Measurements from ENCODE around the gene LPCAT2. TPM values are rescaled to one million over a fixed set of nuclear protein-coding genes. Genes with fewer than 3 reads are reported as not detected.

The LPCAT2 gene
- total and polyA plus RNA-seq, 4 donors = 0.96 to 4.2 (median 2.7) TPM

DNA sequence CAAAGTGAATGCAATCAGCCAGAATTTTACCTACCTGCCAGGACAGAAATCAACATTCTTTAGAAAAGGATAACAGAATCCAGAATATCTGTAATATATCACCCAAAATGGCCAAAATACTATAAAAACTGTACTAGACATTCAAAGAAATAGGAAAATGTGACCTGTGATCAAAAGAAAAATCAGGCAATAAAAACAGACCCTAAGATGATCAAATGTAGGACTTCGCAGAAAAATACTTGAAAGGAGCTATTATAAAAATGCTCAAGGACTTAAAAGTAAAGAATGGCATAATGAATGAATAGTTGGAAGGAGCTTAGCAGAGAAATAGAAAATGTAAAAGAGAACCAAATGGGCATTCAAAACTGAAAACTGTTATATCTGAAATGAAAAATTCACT is 4.1 kb downstream of the LPCAT2 start:
- WGBS = 96% methylated on average over 1 of the region's 1 CpG
- no peak for TF ChIP-seq EGR1 (IDR thresholded peaks at IDR 0.05; ENCODE audit: low read depth in 2 of 2)
- TF ChIP-seq, protein P1, sequence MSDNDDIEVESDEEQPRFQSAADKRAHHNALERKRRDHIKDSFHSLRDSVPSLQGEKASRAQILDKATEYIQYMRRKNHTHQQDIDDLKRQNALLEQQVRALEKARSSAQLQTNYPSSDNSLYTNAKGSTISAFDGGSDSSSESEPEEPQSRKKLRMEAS (IDR thresholded peaks at IDR 0.05) = no peak
- no peak for TF ChIP-seq GABPA (IDR thresholded peaks at IDR 0.05 in 1 of 2, conservative IDR thresholded peaks at IDR 0.05 in 1 of 2)
- TF ChIP-seq, protein P2, sequence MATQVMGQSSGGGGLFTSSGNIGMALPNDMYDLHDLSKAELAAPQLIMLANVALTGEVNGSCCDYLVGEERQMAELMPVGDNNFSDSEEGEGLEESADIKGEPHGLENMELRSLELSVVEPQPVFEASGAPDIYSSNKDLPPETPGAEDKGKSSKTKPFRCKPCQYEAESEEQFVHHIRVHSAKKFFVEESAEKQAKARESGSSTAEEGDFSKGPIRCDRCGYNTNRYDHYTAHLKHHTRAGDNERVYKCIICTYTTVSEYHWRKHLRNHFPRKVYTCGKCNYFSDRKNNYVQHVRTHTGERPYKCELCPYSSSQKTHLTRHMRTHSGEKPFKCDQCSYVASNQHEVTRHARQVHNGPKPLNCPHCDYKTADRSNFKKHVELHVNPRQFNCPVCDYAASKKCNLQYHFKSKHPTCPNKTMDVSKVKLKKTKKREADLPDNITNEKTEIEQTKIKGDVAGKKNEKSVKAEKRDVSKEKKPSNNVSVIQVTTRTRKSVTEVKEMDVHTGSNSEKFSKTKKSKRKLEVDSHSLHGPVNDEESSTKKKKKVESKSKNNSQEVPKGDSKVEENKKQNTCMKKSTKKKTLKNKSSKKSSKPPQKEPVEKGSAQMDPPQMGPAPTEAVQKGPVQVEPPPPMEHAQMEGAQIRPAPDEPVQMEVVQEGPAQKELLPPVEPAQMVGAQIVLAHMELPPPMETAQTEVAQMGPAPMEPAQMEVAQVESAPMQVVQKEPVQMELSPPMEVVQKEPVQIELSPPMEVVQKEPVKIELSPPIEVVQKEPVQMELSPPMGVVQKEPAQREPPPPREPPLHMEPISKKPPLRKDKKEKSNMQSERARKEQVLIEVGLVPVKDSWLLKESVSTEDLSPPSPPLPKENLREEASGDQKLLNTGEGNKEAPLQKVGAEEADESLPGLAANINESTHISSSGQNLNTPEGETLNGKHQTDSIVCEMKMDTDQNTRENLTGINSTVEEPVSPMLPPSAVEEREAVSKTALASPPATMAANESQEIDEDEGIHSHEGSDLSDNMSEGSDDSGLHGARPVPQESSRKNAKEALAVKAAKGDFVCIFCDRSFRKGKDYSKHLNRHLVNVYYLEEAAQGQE (IDR thresholded peaks at IDR 0.05) = no peak
- TF ChIP-seq, protein P3, sequence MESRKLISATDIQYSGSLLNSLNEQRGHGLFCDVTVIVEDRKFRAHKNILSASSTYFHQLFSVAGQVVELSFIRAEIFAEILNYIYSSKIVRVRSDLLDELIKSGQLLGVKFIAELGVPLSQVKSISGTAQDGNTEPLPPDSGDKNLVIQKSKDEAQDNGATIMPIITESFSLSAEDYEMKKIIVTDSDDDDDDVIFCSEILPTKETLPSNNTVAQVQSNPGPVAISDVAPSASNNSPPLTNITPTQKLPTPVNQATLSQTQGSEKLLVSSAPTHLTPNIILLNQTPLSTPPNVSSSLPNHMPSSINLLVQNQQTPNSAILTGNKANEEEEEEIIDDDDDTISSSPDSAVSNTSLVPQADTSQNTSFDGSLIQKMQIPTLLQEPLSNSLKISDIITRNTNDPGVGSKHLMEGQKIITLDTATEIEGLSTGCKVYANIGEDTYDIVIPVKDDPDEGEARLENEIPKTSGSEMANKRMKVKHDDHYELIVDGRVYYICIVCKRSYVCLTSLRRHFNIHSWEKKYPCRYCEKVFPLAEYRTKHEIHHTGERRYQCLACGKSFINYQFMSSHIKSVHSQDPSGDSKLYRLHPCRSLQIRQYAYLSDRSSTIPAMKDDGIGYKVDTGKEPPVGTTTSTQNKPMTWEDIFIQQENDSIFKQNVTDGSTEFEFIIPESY (IDR thresholded peaks at IDR 0.05) = no peak
- TF ChIP-seq HNF4G (IDR thresholded peaks at IDR 0.05) = no peak
- no peak for TF ChIP-seq RAD21 (IDR thresholded peaks at IDR 0.05)
- TF ChIP-seq JUND (IDR thresholded peaks at IDR 0.05) = no peak
- TF ChIP-seq YY1 (IDR thresholded peaks at IDR 0.05) = no peak
- Histone ChIP-seq H3K27me3 (ENCODE audit: control insufficient read depth in 4 of 4, insufficient read depth in 4 of 4, low read length in 3 of 4) (no peaks in the 10 kb centered on the region), H3K9ac (ENCODE audit: low read depth in 1 of 2, low read length in 2 of 2) (no peak overlapping the region), H3K4me3 (ENCODE audit: low read depth in 1 of 3, low read length in 3 of 3) (no peak overlapping the region), H3K36me3 (ENCODE audit: control insufficient read depth in 4 of 4, insufficient read depth in 3 of 4, low read depth in 1 of 4, low read length in 3 of 4) (no peaks in the 10 kb centered on the region), H3K27ac (ENCODE audit: low read depth in 1 of 2, low read length in 2 of 2) (no peak overlapping the region), H3K9me3 (ENCODE audit: control insufficient read depth in 4 of 4, low read length in 3 of 4) (peaks cover 0 to 3% (median 0%) of the 10 kb centered on the region in 4 donors), H3K4me1 (ENCODE audit: control insufficient read depth in 4 of 4, insufficient read depth in 4 of 4, low read length in 3 of 4) (peaks cover 0 to 6% (median 4%) of the 10 kb centered on the region in 4 donors)
- no peak for DNase-seq (ENCODE audit: low spot score)

DNA sequence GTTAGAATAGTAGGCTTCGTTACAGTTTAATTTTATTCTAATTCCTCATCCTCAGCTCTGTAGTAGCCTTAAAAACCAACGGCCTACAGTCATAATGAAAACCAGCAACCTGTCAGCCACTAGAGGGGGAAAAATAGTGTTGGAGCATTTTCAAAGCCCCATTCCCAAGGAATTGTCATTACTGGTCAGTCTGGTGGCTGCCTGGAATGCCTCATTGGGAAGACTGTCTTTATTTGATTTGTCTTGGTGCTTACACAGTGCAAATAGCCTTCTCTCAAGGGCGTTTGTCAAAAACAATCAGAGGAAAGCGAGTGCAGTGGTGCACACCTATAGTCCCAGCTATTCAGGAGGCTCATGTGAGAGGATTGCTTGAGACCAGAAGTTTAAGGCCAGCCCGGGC is 4.7 kb downstream of the LPCAT2 start:
- no peaks in the 10 kb centered on the region for H3K36me3 ChIP-seq (ENCODE audit: control insufficient read depth in 4 of 4, insufficient read depth in 3 of 4, low read depth in 1 of 4, low read length in 3 of 4)
- no peak for DNase-seq (ENCODE audit: low spot score)
- no peak overlapping the region for H3K4me3 ChIP-seq (ENCODE audit: low read depth in 1 of 3, low read length in 3 of 3)
- no peaks in the 10 kb centered on the region for H3K27me3 ChIP-seq (ENCODE audit: control insufficient read depth in 4 of 4, insufficient read depth in 4 of 4, low read length in 3 of 4)
- 85% methylated on average over 5 of the region's 5 CpGs for WGBS
- TF ChIP-seq, protein P1 (IDR thresholded peaks at IDR 0.05) = no peak
- TF ChIP-seq GABPA (IDR thresholded peaks at IDR 0.05 in 1 of 2, conservative IDR thresholded peaks at IDR 0.05 in 1 of 2) (no peak), JUND (IDR thresholded peaks at IDR 0.05) (no peak), FOXA1 (IDR thresholded peaks at IDR 0.05) (no peak), HNF4G (IDR thresholded peaks at IDR 0.05) (no peak), FOXA2 (IDR thresholded peaks at IDR 0.05) (no peak), TAF1 (conservative IDR thresholded peaks at IDR 0.05) (no peak), NR2F2 (IDR thresholded peaks at IDR 0.05) (no peak), HNF4A (conservative IDR thresholded peaks at IDR 0.05) (no peak), SP1 (IDR thresholded peaks at IDR 0.05) (no peak), YY1 (IDR thresholded peaks at IDR 0.05) (no peak)
- TF ChIP-seq, protein P4, sequence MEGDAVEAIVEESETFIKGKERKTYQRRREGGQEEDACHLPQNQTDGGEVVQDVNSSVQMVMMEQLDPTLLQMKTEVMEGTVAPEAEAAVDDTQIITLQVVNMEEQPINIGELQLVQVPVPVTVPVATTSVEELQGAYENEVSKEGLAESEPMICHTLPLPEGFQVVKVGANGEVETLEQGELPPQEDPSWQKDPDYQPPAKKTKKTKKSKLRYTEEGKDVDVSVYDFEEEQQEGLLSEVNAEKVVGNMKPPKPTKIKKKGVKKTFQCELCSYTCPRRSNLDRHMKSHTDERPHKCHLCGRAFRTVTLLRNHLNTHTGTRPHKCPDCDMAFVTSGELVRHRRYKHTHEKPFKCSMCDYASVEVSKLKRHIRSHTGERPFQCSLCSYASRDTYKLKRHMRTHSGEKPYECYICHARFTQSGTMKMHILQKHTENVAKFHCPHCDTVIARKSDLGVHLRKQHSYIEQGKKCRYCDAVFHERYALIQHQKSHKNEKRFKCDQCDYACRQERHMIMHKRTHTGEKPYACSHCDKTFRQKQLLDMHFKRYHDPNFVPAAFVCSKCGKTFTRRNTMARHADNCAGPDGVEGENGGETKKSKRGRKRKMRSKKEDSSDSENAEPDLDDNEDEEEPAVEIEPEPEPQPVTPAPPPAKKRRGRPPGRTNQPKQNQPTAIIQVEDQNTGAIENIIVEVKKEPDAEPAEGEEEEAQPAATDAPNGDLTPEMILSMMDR (IDR thresholded peaks at IDR 0.05; ENCODE audit: low read depth, low read length, missing input control) = no peak
- TF ChIP-seq, protein P5, sequence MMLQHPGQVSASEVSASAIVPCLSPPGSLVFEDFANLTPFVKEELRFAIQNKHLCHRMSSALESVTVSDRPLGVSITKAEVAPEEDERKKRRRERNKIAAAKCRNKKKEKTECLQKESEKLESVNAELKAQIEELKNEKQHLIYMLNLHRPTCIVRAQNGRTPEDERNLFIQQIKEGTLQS (IDR thresholded peaks at IDR 0.05) = no peak
- TF ChIP-seq, protein P2 (IDR thresholded peaks at IDR 0.05) = no peak
- TF ChIP-seq, protein P3 (IDR thresholded peaks at IDR 0.05) = no peak
- H3K9me3 ChIP-seq (ENCODE audit: control insufficient read depth in 4 of 4, low read length in 3 of 4) = peaks cover 0 to 3% (median 0%) of the 10 kb centered on the region in 4 donors
- H3K27ac ChIP-seq (ENCODE audit: low read depth in 1 of 2, low read length in 2 of 2) = no peak overlapping the region
- H3K4me1 ChIP-seq (ENCODE audit: control insufficient read depth in 4 of 4, insufficient read depth in 4 of 4, low read length in 3 of 4) = peaks cover 0 to 5% (median 4%) of the 10 kb centered on the region in 4 donors
- H3K9ac ChIP-seq (ENCODE audit: low read depth in 1 of 2, low read length in 2 of 2) = no peak overlapping the region

Data from liver (tissue), 9 donors.